GM23338 (cell line): Measurements from ENCODE around the gene KCNH5. TPM values are rescaled to one million over a fixed set of nuclear protein-coding genes. Genes with fewer than 3 reads are reported as not detected.

ENCODE experiments used
- ATAC-seq: fragments of 200-7000 bp; cut with Tn5 transposase; 3 replicates; pipeline ENCODE4 v1.9.1; 2020
- DNase-seq: peaks from one replicate; pipeline ENCODE4 v3.0.0-alpha.2; 2015; ENCODE audit warnings: low spot score
- H2AFZ ChIP-seq: fragments of 200-600 bp; sonication (generic); 2 replicates; pipeline ENCODE4 v1.8.0; 2016; ENCODE audit warnings: antibody characterized with exemption, mild to moderate bottlenecking, moderate library complexity
- H3F3A ChIP-seq: fragments of 200-600 bp; sonication (generic); replicated peaks from 2 replicates; pipeline ENCODE4 v1.8.0; 2017; ENCODE audit warnings: antibody characterized with exemption, mixed run types, low read depth
- H3K27ac ChIP-seq: fragments of 200-600 bp; sonication (generic); 2 replicates; pipeline ENCODE4 v1.6.1; 2016; ENCODE audit warnings: low read depth
- H3K27me3 ChIP-seq: fragments of 200-600 bp; sonication (generic); 2 replicates; pipeline ENCODE4 v1.8.0; 2016; ENCODE audit warnings: mild to moderate bottlenecking, mixed run types, moderate library complexity; ENCODE audit not compliant: insufficient read depth
- H3K36me3 ChIP-seq: fragments of 200-600 bp; sonication (generic); 2 replicates; pipeline ENCODE4 v1.8.0; 2016; ENCODE audit warnings: mild to moderate bottlenecking; ENCODE audit not compliant: insufficient read depth
- H3K4me1 ChIP-seq: fragments of 200-600 bp; sonication (generic); 2 replicates; pipeline ENCODE4 v1.8.0; 2016; ENCODE audit warnings: mild to moderate bottlenecking, moderate library complexity; ENCODE audit not compliant: insufficient read depth
- H3K4me2 ChIP-seq: fragments of 200-600 bp; sonication (generic); 2 replicates; pipeline ENCODE4 v1.7.1; 2017; ENCODE audit warnings: mixed run types
- H3K4me3 ChIP-seq: fragments of 200-600 bp; sonication (generic); 2 replicates; pipeline ENCODE4 v1.6.1; 2016; ENCODE audit warnings: mixed run types
- H3K79me2 ChIP-seq: fragments of 200-600 bp; sonication (generic); replicated peaks from 2 replicates; pipeline ENCODE4 v1.8.0; 2017; ENCODE audit warnings: mild to moderate bottlenecking; ENCODE audit not compliant: insufficient read depth
- H3K9me2 ChIP-seq: fragments of 200-600 bp; sonication (generic); 2 replicates; pipeline ENCODE4 v1.8.0; 2017; ENCODE audit not compliant: insufficient read depth
- H4K20me1 ChIP-seq: fragments of 200-600 bp; sonication (generic); replicated peaks from 2 replicates; pipeline ENCODE4 v1.8.0; 2017; ENCODE audit warnings: mild to moderate bottlenecking; ENCODE audit not compliant: insufficient read depth
- H3K27ac Mint-ChIP-seq: 2 replicates; pipeline ENCODE4 v1.8.0; 2020; ENCODE audit warnings: inconsistent platforms, mild to moderate bottlenecking, moderate library complexity, mixed read lengths
- H3K27me3 Mint-ChIP-seq: 3 replicates; pipeline ENCODE4 v1.8.0; 2022; ENCODE audit warnings: low read depth, mild to moderate bottlenecking, moderate library complexity, mixed read lengths, inconsistent platforms; ENCODE audit not compliant: insufficient read depth, poor library complexity
- H3K36me3 Mint-ChIP-seq: 3 replicates; pipeline ENCODE4 v1.8.0; 2021; ENCODE audit warnings: low read depth, mild to moderate bottlenecking, inconsistent platforms, moderate library complexity, mixed read lengths
- H3K4me1 Mint-ChIP-seq: 3 replicates; pipeline ENCODE4 v1.8.0; 2020; ENCODE audit warnings: mild to moderate bottlenecking, inconsistent platforms, mixed read lengths
- H3K4me3 Mint-ChIP-seq: 3 replicates; pipeline ENCODE4 v1.8.0; 2021; ENCODE audit warnings: moderate library complexity, mild to moderate bottlenecking, inconsistent platforms, mixed read lengths
- H3K9me3 Mint-ChIP-seq: 3 replicates; pipeline ENCODE4 v1.8.0; 2020; ENCODE audit warnings: moderate library complexity, mild to moderate bottlenecking, inconsistent platforms, mixed read lengths
- EZH2phosphoT487 ChIP-seq: fragments of 200-600 bp; sonication (generic); IDR thresholded peaks from one replicate; pipeline ENCODE4 v1.8.1; 2018; ENCODE audit warnings: antibody characterized with exemption; ENCODE audit not compliant: unreplicated experiment
- POLR2AphosphoS5 ChIP-seq: IDR thresholded peaks from 2 replicates; pipeline ENCODE4 v1.6.1; 2016; ENCODE audit warnings: antibody characterized with exemption, low read depth
- ZNF331 ChIP-seq: fragments of 250-450 bp; sonication (Bioruptor Pico); IDR thresholded peaks from 2 replicates; pipeline ENCODE4 v1.5.0; 2020; ENCODE audit warnings: low read depth, mild to moderate bottlenecking, moderate library complexity
- polyA plus RNA-seq: library from polyadenylated mRNA; unstranded; fragments of >200 nt; fragmentation: Nextera tagmentation; extraction: Ambion mirVana; gene quantifications from 2 replicates; pipeline ENCODE4 v1.2.1, GENCODE V29; 2016
- total RNA-seq: library from RNA; depleted of rRNA; stranded (reverse); fragments of >200 nt; shearing (Covaris generic); gene quantifications from 2 replicates; pipeline ENCODE4 v1.2.3, GENCODE V29; 2014
- TF ChIP-seq, protein P1 (sequence below), 2 experiments: fragments of 200-600 bp in 1 of 2; sonication (generic) in 1 of 2; conservative IDR thresholded peaks; 2 replicates each; pipeline versions ENCODE4 v1.5.1 to v1.6.1; 2016 to 2017; ENCODE audit warnings: antibody characterized with exemption in 2 of 2, low read depth in 2 of 2, mild to moderate bottlenecking in 2 of 2, moderate library complexity in 1 of 2
- TF ChIP-seq, protein P2 (sequence below): IDR thresholded peaks from one replicate; pipeline ENCODE4 v1.6.1; 2018; ENCODE audit warnings: antibody characterized with exemption; ENCODE audit not compliant: unreplicated experiment

KCNH5 gene
- total and polyA plus RNA-seq, 2 experiments from 2014 or later = 0.71 to 0.83 TPM

DNA sequence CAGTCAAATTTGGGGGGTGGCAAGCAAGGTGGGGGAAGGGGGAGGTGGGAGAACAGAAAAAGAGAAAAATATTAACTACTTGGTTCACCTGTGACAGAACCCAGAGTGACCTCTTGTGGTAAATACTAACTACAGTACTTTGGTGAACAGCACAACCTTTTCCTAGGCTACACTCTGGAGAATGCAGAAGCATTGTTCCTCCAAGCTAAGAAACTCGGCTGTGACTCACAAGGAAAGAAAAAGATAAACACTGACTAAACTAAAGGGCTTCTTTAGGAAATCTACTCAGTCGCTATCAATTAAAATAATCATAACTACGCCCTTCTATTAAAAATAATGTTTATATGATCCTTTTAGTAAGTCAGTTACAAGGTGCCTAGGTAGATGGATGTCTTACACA, 5.4 kb downstream of the KCNH5 start:
- no peak overlapping the region for H3K4me3 ChIP-seq
- Mint-ChIP-seq H3K4me1 (peaks cover 18% of the 10 kb centered on the region), H3K27ac (no peak overlapping the region), H3K9me3 (no peaks in the 10 kb centered on the region), H3K36me3 (no peaks in the 10 kb centered on the region), H3K27me3 (peaks cover 5% of the 10 kb centered on the region), H3K4me3 (no peak overlapping the region)
- no peaks in the 10 kb centered on the region for H3K9me2 ChIP-seq
- H3K36me3 ChIP-seq = no peaks in the 10 kb centered on the region
- H3K4me2 ChIP-seq = no peak overlapping the region
- TF ChIP-seq, protein P1, sequence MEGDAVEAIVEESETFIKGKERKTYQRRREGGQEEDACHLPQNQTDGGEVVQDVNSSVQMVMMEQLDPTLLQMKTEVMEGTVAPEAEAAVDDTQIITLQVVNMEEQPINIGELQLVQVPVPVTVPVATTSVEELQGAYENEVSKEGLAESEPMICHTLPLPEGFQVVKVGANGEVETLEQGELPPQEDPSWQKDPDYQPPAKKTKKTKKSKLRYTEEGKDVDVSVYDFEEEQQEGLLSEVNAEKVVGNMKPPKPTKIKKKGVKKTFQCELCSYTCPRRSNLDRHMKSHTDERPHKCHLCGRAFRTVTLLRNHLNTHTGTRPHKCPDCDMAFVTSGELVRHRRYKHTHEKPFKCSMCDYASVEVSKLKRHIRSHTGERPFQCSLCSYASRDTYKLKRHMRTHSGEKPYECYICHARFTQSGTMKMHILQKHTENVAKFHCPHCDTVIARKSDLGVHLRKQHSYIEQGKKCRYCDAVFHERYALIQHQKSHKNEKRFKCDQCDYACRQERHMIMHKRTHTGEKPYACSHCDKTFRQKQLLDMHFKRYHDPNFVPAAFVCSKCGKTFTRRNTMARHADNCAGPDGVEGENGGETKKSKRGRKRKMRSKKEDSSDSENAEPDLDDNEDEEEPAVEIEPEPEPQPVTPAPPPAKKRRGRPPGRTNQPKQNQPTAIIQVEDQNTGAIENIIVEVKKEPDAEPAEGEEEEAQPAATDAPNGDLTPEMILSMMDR (conservative IDR thresholded peaks at IDR 0.05; ENCODE audit: low read depth in 2 of 2) = peak; percentile 63 to 73
- TF ChIP-seq, protein P2, sequence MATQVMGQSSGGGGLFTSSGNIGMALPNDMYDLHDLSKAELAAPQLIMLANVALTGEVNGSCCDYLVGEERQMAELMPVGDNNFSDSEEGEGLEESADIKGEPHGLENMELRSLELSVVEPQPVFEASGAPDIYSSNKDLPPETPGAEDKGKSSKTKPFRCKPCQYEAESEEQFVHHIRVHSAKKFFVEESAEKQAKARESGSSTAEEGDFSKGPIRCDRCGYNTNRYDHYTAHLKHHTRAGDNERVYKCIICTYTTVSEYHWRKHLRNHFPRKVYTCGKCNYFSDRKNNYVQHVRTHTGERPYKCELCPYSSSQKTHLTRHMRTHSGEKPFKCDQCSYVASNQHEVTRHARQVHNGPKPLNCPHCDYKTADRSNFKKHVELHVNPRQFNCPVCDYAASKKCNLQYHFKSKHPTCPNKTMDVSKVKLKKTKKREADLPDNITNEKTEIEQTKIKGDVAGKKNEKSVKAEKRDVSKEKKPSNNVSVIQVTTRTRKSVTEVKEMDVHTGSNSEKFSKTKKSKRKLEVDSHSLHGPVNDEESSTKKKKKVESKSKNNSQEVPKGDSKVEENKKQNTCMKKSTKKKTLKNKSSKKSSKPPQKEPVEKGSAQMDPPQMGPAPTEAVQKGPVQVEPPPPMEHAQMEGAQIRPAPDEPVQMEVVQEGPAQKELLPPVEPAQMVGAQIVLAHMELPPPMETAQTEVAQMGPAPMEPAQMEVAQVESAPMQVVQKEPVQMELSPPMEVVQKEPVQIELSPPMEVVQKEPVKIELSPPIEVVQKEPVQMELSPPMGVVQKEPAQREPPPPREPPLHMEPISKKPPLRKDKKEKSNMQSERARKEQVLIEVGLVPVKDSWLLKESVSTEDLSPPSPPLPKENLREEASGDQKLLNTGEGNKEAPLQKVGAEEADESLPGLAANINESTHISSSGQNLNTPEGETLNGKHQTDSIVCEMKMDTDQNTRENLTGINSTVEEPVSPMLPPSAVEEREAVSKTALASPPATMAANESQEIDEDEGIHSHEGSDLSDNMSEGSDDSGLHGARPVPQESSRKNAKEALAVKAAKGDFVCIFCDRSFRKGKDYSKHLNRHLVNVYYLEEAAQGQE = no peak
- ATAC-seq = peak; percentile 93
- peak; percentile 81 for DNase-seq
- no peaks in the 10 kb centered on the region for H3K79me2 ChIP-seq
- H3K27ac ChIP-seq = no peak overlapping the region
- no peaks in the 10 kb centered on the region for H3F3A ChIP-seq
- H3K4me1 ChIP-seq = peaks cover 8% of the 10 kb centered on the region
- H2AFZ ChIP-seq = no peak overlapping the region
- H4K20me1 ChIP-seq = no peaks in the 10 kb centered on the region
- peaks cover 23% of the 10 kb centered on the region for H3K27me3 ChIP-seq

DNA sequence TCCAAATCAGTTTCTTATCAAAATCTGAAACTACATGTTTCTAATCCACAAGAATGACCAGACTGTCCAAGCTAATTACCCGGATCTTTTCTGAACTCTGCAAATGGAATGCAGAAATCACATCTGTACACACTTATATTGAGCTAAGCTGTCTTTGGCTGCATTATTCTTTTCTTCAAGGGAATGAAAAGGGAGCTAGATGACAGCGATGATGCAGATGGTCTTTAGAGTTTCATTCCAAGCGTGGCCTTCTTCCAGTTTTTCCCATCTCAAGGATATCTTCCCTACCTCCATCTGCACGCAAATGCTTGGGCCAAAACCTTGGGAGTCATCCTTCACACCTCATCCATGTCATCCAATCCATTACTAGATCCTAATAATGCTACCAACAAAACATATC, 12.6 kb downstream of the KCNH5 start:
- Histone ChIP-seq H3K4me2 (no peak overlapping the region), H3K27ac (no peak overlapping the region), H3K27me3 (no peaks in the 10 kb centered on the region), H4K20me1 (no peaks in the 10 kb centered on the region), H2AFZ (no peak overlapping the region), H3K36me3 (no peaks in the 10 kb centered on the region), H3F3A (no peaks in the 10 kb centered on the region), H3K9me2 (no peaks in the 10 kb centered on the region; the same call in 1 of the 2 replicates), H3K4me1 (no peaks in the 10 kb centered on the region), H3K4me3 (no peak overlapping the region), H3K79me2 (no peaks in the 10 kb centered on the region)
- Mint-ChIP-seq H3K27me3 (no peaks in the 10 kb centered on the region), H3K4me3 (no peak overlapping the region), H3K27ac (no peak overlapping the region), H3K36me3 (no peaks in the 10 kb centered on the region), H3K4me1 (peaks cover 4% of the 10 kb centered on the region; the same call in 2 of the 3 replicates), H3K9me3 (no peaks in the 10 kb centered on the region)
- no peak for DNase-seq
- no peak for ATAC-seq
- TF ChIP-seq, protein P1 (conservative IDR thresholded peaks at IDR 0.05; ENCODE audit: low read depth in 2 of 2) = no peak
- TF ChIP-seq ZNF331 (CRISPR knock-in tag) (no peak), EZH2phosphoT487 (no peak), POLR2AphosphoS5 (no peak)
- TF ChIP-seq, protein P2 = no peak
